Ammon's horn (tissue), 1 donor: ENCODE data around the gene IL3RA.
"Not testable (repeated sequence)": the region's sequence is repeated elsewhere in the genome, so short reads cannot be mapped to it uniquely, and the experiment has no call there.

Experiments used
- DNase-seq: peaks from one replicate; pipeline ENCODE4 v3.0.0-alpha.2; 2016; ENCODE audit warnings: low spot score

The IL3RA gene

DNA sequence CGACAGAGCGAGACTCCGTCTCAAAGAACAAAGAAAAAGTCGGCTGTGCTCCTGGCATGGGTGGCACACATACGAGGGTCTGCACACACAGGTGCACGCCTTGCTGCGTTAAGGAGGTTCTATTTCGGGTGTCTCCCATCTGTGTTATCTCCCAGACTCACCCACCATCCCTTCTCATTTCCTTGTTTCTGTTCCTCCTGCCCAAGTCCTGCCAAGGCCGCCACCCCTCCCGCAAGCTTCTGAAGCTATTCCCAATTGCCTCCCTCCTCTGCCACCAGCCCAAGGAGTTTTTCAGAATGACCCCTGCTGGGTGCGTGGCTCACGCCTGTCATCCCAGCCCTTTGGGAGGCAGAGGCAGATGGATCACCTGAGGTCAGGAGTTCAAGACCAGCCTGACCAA, 6.0 kb upstream of the IL3RA start:
- peak; percentile 54 for DNase-seq

GRCh38 chrX:1332433-1332832, 4.2 kb upstream of the IL3RA start:
- not testable (repeated sequence) for DNase-seq

- no peak for DNase-seq
These were observed 1.7 kb upstream of the IL3RA start for GRCh38 chrX:1334854-1335253.

GRCh38 chrX:1336948-1337779, 579 bp downstream of the IL3RA start:
- DNase-seq, result no peak

DNA sequence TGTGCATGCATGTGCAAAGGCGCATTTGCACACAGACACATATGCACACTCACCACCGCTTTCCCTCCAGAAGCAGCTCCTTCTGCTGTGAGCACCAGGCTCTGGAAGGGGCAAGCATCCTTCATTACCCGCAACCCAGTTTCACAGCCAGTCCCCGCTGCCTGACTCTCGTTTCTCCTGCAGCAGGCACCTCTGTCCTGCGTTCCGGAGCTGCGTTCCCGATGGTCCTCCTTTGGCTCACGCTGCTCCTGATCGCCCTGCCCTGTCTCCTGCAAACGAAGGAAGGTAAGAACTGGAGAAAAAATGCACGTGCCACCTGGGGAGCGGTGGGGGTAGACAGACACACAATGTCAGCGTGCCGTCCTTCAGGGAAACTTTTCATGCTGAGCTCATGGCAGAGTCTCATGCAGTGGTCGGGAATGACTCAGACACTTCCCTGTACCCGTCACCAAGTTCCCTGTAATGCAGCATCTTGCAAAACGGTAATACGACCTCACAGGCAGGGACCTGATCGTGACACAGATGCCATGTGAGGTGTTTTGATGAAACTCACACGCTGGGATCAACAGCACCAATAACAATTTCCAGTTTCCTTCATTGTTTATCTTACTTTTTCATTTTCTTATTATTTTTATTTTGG, 5.1 kb downstream of the IL3RA start:
- no peak for DNase-seq

GRCh38 chrX:1349606-1350005, 13.0 kb downstream of the IL3RA start:
- DNase-seq, result not testable (repeated sequence)

DNA sequence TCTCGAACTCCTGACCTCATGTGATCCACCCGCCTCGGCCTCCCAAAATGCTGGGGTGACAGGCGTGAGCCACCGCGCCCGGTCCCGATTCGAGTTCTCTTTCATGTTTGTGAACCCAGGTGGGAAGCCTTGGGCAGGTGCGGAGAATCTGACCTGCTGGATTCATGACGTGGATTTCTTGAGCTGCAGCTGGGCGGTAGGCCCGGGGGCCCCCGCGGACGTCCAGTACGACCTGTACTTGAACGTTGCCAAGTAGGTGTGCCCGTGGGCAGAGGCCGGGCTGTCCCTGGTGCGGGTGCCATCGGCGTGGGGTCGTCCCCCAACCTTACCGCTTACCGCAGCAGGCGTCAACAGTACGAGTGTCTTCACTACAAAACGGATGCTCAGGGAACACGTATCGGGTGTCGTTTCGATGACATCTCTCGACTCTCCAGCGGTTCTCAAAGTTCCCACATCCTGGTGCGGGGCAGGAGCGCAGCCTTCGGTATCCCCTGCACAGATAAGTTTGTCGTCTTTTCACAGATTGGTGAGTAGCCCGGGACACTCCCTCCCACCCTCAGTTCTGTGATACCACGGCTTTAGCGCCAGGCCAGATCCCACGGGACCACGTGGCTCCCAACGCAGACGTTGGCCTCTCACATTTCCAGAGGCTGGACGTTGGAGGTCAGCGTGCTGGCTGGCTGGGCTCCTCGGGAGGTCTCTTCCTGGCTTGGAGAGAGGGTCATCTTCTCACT, 15.6 kb downstream of the IL3RA start:
- no peak for DNase-seq

GRCh38 chrX:1354036-1355019, 17.7 kb downstream of the IL3RA start:
- no peak for DNase-seq

GRCh38 chrX:1355131-1356046, 18.8 kb downstream of the IL3RA start:
- DNase-seq, result no peak

GRCh38 chrX:1357993-1358392, 21.4 kb downstream of the IL3RA start:
- no peak for DNase-seq

DNA sequence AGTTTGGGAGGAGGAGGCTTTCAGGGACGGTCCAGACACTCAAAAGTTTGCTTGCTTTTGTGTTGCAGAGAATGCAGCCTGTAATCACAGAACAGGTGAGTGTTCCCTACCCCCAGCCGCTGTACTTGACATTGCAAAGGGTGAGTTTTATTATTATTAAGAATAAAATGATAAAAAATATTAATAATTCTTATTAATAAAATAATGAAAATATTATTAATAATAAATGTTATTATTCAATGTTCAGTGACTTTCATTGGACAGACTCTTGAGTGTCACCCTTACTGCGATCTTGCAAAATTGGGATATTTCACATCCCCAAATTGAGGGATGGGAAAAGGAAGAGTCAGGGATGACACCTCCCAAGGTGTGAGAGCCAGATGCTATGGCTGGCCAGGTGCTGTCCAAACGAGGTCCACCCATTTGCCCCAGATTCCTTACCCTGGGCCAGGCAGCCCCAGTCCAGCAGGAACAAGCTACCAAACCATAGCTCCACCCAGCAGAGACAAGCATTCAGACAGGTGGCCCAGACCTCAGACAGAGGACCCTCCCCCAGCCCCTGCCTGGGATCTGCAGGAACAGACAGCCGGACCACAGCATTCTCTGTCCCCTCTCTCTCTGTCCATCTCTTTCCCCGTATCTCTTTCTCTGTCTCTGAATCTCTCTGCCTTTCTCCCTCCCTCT, 22.4 kb downstream of the IL3RA start:
- no peak for DNase-seq

DNA sequence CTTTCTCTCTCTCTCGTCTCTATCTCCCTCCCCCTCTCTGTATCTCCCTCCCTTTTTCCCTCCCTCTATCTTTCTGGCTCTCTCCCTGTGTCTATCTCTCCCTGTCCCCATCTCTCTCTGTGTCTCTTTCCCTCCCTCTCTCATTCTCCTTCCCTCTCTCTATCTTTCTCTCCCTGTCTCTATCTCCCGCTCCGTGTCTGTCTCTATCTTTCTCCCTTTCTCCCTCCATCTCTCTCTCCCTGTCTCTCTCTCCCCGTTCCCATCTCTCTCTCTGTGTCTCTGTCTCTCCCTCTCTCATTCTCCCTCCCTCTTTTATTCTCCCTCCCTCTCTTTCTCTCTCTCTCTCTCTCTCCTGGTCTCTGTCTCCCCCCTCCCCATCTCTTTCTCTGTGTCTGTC, 22.9 kb downstream of the IL3RA start:
- DNase-seq, result no peak

DNA sequence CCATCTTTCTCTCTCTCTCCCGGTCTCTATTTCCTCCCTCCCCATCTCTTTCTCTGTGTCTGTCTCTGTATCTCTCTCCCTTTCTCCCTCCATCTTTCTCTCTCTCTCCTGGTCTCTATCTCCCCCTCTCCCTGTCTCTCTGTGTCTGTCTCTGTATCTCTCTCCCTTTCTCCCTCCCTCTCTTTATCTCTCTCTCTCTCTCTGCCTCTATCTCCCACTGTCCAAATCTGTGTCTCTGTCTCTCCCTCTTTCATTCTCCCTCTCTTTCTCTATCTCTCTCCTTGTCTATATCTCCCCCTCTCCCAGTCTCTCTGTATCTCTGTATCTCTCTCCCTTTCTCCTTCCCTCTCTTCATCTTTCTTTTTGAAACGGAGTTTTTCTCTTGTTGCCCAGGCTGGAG, 23.6 kb downstream of the IL3RA start:
- DNase-seq, result no peak

DNA sequence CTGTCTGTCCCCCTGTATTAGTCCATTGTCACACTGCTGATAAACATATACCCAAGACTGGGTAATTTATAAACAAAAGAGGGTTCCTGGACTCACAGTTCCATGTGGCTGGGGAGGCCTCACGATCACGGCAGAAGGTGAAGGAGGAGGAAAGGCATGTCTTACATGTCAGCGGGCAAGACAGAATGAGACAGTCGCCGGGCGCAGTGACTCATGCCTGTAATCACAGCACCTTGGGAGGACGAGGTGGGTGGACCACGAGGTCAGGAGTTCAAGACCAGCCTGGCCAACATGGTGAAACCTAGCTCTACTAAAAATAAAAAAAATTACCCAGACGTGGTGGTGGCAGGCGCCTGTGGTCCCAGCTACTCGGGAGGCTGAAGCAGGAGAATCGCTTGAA, 24.7 kb downstream of the IL3RA start:
- no peak for DNase-seq

- DNase-seq, result no peak
These were observed 25.3 kb downstream of the IL3RA start for GRCh38 chrX:1361910-1362309.

DNA sequence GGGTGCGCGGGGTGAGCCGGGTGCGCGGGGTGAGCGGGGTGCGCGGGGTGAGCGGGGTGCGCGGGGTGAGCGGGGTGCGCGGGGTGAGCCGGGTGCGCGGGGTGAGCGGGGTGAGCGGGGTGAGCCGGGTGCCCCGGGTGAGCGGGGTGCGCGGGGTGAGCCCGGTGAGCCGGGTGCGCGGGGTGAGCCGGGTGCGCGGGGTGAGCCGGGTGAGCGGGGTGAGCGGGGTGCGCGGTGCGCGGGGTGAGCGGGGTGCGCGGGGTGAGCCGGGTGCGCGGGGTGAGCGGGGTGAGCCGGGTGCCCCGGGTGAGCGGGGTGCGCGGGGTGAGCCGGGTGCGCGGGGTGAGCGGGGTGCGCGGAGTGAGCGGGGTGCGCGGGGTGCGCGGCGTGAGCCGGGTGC, 29.8 kb downstream of the IL3RA start:
- not testable (repeated sequence) for DNase-seq

DNA sequence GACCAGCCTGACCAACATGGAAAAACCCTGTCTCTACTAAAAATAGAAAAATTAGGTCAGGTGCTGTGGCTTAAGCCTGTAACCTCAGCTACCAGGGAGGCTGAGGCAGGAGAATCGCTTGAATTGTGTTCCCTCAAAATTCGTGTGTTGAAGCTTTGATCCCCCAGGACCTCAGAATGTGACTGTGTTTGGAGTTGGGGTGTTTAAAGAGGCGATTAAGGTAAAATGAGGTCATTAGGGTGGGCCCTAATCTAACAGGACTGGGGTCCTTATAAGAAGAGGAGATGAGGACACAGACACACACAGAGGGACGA, 31.8 kb downstream of the IL3RA start:
- no peak for DNase-seq

- no peak for DNase-seq
These were observed 41.7 kb downstream of the IL3RA start for GRCh38 chrX:1378306-1378759.

DNA sequence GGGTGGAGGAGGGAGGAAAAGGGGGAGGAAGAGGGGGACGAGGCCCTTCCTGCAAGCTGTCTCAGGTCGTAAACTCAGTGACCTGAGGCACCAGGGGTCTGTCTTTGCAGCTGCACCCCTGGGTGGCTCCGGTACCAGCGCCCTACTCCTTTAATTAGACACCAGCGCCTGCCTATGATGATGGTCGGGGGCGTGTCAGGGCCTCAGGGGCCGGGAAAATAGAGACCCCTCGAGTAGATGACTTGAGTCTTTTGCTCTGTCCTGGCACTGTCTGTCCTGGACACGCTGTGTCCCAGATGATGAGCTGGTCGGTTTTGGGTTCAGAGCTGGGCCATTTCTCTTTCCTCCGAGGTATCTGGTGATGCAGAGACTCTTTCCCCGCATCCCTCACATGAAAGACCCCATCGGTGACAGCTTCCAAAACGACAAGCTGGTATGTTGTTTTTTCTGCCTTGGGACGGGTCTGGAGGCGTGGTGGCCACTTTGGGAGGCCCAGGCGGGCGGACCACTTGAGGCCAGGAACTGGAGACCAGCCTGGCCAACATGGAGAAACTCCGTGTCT, 44.2 kb downstream of the IL3RA start:
- no peak for DNase-seq
